Osteoblast (primary cell): ENCODE results near the gene EVA1A. TPM values are rescaled to one million over a fixed set of nuclear protein-coding genes. Genes with fewer than 3 reads are reported as not detected.

ENCODE experiments used
- DNase-seq: peaks from one replicate; pipeline ENCODE4 v3.0.0; 2011; ENCODE audit warnings: low spot score, mixed read lengths; ENCODE audit not compliant: insufficient read length; ENCODE audit errors: missing footprints
- H2AFZ ChIP-seq: 2 replicates; pipeline ENCODE4 v1.6.0; 2011; ENCODE audit warnings: mild to moderate bottlenecking, low read length
- H3K27ac ChIP-seq: 2 replicates; pipeline ENCODE4 v1.5.1; 2011; ENCODE audit warnings: mild to moderate bottlenecking, low read depth, low read length, moderate library complexity
- H3K27me3 ChIP-seq: 2 replicates; pipeline ENCODE4 v1.6.0; 2012; ENCODE audit warnings: mild to moderate bottlenecking, control low read depth, inconsistent platforms, low read length, moderate library complexity; ENCODE audit not compliant: insufficient read depth
- H3K36me3 ChIP-seq: 2 replicates; pipeline ENCODE4 v1.5.1; 2011; ENCODE audit warnings: mild to moderate bottlenecking, low read length, control low read depth, moderate library complexity; ENCODE audit not compliant: insufficient read depth
- H3K4me1 ChIP-seq: 2 replicates; pipeline ENCODE4 v1.5.1; 2011; ENCODE audit warnings: mild to moderate bottlenecking, low read length, control low read depth, moderate library complexity; ENCODE audit not compliant: insufficient read depth
- H3K4me2 ChIP-seq: 2 replicates; pipeline ENCODE4 v1.6.0; 2011; ENCODE audit warnings: mild to moderate bottlenecking, low read length; ENCODE audit not compliant: insufficient read depth
- H3K4me3 ChIP-seq: fragments of 200-600 bp; sonication (generic); 3 replicates; pipeline ENCODE4 v1.5.1; 2012; ENCODE audit warnings: mild to moderate bottlenecking, low read length, inconsistent platforms; ENCODE audit not compliant: insufficient read depth
- H3K79me2 ChIP-seq: 2 replicates; pipeline ENCODE4 v1.6.0; 2012; ENCODE audit warnings: mild to moderate bottlenecking, low read length, control low read depth, inconsistent platforms; ENCODE audit not compliant: insufficient read depth
- H3K9me3 ChIP-seq: 2 replicates; pipeline ENCODE4 v1.5.1; 2011; ENCODE audit warnings: low read depth, low read length, control low read depth
- H4K20me1 ChIP-seq: 2 replicates; pipeline ENCODE4 v1.6.0; 2012; ENCODE audit warnings: mild to moderate bottlenecking, low read length, control low read depth; ENCODE audit not compliant: insufficient read depth
- total RNA-seq: library from RNA; depleted of rRNA; stranded (reverse); fragments of >200 nt; gene quantifications from 2 replicates; pipeline ENCODE4 v1.2.3, GENCODE V29; 2012
- TF ChIP-seq, protein P1 (sequence below): IDR thresholded peaks from 2 replicates; pipeline ENCODE4 v1.5.1; 2011; ENCODE audit warnings: mild to moderate bottlenecking, low read depth, low read length, moderate library complexity; ENCODE audit errors: extremely low read depth

Gene EVA1A
- total RNA-seq, 1 donor: 70.9 TPM

DNA sequence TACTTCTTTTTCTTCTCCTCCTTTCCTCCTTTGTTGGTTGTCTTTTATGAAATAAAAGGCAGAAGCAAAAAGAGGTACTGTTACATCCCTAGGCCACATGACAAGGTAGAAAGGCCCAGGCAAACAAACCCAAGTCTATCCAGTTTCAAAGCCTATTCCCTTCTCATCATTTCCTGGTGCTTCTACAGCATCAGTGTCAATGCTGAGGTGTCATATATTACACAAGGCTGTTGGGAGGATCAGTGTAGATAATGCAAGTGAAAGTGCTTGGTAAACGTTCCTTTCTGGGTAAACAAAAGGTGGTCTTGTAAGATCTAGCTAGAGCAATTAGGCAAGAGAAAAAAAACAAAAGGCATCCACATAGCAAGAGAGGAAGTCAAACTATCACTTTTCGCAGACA lies 64.9 kb downstream of the EVA1A start:
- no peak overlapping the region for H3K4me3 ChIP-seq
- H3K79me2 ChIP-seq: peaks cover 82% of the 10 kb centered on the region
- peaks cover 24% of the 10 kb centered on the region for H4K20me1 ChIP-seq
- H3K36me3 ChIP-seq: peaks cover 29% of the 10 kb centered on the region
- H3K9me3 ChIP-seq: no peaks in the 10 kb centered on the region
- H3K27ac ChIP-seq: no peak overlapping the region
- H3K4me2 ChIP-seq: no peak overlapping the region
- TF ChIP-seq, protein P1, sequence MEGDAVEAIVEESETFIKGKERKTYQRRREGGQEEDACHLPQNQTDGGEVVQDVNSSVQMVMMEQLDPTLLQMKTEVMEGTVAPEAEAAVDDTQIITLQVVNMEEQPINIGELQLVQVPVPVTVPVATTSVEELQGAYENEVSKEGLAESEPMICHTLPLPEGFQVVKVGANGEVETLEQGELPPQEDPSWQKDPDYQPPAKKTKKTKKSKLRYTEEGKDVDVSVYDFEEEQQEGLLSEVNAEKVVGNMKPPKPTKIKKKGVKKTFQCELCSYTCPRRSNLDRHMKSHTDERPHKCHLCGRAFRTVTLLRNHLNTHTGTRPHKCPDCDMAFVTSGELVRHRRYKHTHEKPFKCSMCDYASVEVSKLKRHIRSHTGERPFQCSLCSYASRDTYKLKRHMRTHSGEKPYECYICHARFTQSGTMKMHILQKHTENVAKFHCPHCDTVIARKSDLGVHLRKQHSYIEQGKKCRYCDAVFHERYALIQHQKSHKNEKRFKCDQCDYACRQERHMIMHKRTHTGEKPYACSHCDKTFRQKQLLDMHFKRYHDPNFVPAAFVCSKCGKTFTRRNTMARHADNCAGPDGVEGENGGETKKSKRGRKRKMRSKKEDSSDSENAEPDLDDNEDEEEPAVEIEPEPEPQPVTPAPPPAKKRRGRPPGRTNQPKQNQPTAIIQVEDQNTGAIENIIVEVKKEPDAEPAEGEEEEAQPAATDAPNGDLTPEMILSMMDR: no peak
- no peak overlapping the region for H2AFZ ChIP-seq
- peaks cover 12% of the 10 kb centered on the region for H3K4me1 ChIP-seq
- DNase-seq: no peak
- no peaks in the 10 kb centered on the region for H3K27me3 ChIP-seq

DNA sequence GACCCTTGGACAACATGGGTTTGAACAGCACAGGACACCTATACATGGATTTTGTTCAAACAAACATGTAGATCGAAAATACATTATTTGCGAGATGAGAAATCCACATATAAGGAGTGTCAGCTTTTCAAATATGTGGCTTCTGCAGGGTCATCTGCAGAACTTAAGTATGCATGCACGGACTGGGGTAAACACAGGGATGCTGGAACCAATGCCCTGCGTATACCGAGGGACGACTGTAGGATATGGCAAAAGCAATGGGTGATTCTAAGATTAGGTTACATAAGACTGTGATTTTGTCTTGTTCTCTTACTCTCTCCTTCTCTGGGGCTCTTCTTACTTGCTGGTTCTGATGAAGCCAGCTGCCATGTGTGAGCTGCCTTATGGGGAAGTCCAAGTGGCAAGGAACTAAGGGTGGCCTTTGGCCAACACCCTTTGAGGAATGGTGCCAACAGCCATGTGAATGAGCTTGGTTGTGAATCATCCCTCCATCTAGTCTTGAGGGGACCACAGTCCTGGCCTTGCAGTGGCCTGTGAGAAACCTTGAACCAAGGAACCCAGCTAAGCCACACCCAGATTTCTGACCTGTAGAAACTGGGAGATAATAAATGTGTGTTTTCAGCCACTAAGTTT lies 66.5 kb downstream of the EVA1A start:
- peaks cover 19% of the 10 kb centered on the region for H4K20me1 ChIP-seq
- no peak overlapping the region for H2AFZ ChIP-seq
- H3K79me2 ChIP-seq: peaks cover 65% of the 10 kb centered on the region
- H3K27me3 ChIP-seq: no peaks in the 10 kb centered on the region
- H3K27ac ChIP-seq: no peak overlapping the region
- no peak overlapping the region for H3K4me3 ChIP-seq
- H3K9me3 ChIP-seq: no peaks in the 10 kb centered on the region
- DNase-seq: no peak
- TF ChIP-seq, protein P1: no peak
- H3K4me1 ChIP-seq: peaks cover 11% of the 10 kb centered on the region
- peaks cover 32% of the 10 kb centered on the region for H3K36me3 ChIP-seq
- H3K4me2 ChIP-seq: no peak overlapping the region

DNA sequence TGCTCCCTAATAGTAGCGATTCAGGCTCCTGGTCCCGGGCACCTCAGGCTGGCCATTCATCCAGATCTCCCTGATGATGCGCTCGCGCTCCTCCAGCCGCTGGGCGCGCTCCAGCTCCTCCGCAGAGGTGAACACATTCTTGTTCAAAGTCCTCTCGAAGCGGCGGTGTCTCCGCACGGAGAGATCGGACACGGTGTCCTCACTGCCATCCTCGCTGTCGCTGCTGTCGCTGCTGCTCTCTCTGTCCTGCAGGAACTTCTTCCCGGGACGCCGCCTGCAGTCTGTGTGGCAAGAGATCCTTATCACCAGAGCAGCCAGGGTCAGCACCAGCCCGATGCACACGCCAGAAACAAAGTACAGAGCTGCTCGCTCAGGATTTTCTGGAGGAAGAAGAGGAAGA lies 67.5 kb downstream of the EVA1A start:
- H3K27ac ChIP-seq: no peak overlapping the region
- peaks cover 55% of the 10 kb centered on the region for H3K79me2 ChIP-seq
- no peak overlapping the region for H3K4me2 ChIP-seq
- DNase-seq: no peak
- no peak overlapping the region for H2AFZ ChIP-seq
- peaks cover 19% of the 10 kb centered on the region for H4K20me1 ChIP-seq
- H3K4me1 ChIP-seq: peaks cover 11% of the 10 kb centered on the region
- no peaks in the 10 kb centered on the region for H3K9me3 ChIP-seq
- TF ChIP-seq, protein P1: no peak
- no peaks in the 10 kb centered on the region for H3K27me3 ChIP-seq
- peaks cover 32% of the 10 kb centered on the region for H3K36me3 ChIP-seq
- no peak overlapping the region for H3K4me3 ChIP-seq

DNA sequence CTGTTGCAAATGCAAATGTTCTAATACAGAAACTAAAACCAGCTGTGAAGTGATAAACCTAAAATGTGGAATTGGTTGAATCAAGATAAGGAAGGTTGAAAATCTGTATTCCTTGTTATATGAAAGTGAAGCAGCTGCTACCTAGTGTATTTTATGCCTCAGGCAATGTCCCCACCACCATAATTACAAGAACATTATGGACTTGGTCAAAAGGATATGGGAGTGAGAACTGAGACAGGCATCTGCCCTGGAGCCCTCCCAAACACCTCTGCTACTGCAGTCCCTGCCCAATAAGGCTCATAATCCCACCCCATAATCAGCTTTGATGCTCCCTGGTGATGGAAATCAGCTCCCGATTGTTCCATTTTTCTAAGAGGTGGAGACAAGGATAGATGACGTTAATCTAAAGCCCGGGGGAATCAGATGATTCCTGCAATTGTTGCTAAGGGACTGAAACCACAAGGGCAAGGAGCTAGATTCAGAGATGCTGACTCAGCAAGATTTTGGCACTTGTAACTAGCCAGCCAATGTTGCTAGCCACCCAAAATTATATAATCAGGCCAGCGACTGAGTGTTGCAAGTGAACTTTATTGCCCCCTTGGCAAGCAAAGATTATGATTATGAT lies 69.5 kb downstream of the EVA1A start:
- Histone ChIP-seq H3K9me3 (no peaks in the 10 kb centered on the region), H4K20me1 (peaks cover 19% of the 10 kb centered on the region), H3K4me3 (no peak overlapping the region), H3K36me3 (peaks cover 32% of the 10 kb centered on the region), H3K79me2 (peaks cover 36% of the 10 kb centered on the region), H3K4me2 (peak overlapping the region; percentile 45), H3K4me1 (peaks cover 11% of the 10 kb centered on the region), H3K27ac (peak overlapping the region; percentile 59), H2AFZ (no peak overlapping the region), H3K27me3 (no peaks in the 10 kb centered on the region)
- TF ChIP-seq, protein P1: no peak
- peak; percentile 66 for DNase-seq
